ENCODE results near the gene VCAM1.

Gene VCAM1

GRCh38 chr1:100785470-100786052 is 66.0 kb downstream of the VCAM1 start:
- no peak for TF ChIP-seq CTCF (conservative IDR thresholded peaks at IDR 0.05; ENCODE audit: low read depth, low read length)
- H3K4me3 ChIP-seq (ENCODE audit: low read length), result no peak overlapping the region

DNA sequence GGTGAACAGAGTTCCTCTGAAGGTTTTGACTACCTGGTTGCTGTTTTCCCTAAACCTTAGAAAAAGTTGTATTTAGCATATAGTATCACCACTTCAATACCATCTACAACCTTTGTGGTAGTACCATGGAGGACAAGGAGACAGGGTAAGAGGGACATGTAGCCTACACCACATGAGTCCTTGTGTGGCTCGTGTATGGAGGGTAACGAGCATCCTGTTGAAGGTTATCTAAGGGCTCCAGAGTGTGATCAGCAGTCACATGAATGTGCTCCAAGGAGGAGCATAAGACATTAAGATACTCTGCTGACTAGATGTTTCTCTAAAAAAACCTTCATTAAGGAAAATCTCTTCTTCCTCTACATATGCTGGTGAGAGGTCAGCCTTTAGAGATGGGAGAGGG is 67.3 kb downstream of the VCAM1 start:
- H3K4me3 ChIP-seq (ENCODE audit: low read length), result no peak overlapping the region
- no peak for TF ChIP-seq CTCF (conservative IDR thresholded peaks at IDR 0.05; ENCODE audit: low read depth, low read length)
- DNase-seq (ENCODE audit: low read depth), result no peak

More at GRCh38 chr1:100785470-100786052, 66.0 kb downstream of the VCAM1 start:
- no peak for DNase-seq (ENCODE audit: low read depth)

All from retinal pigment epithelial cell (primary cell).